HG03354 (cell line): Measurements from ENCODE around the gene GSS.

Source experiments
- ATAC-seq: cut with Tn5 transposase; IDR thresholded peaks from one replicate; pipeline ENCODE4 v1.9.1; 2021; ENCODE audit warnings: mild to moderate bottlenecking; ENCODE audit not compliant: unreplicated experiment, poor library complexity, severe bottlenecking

The GSS gene

GRCh38 chr20:34994509-34995131 lies 39.0 kb upstream of the GSS start:
- ATAC-seq = no peak

GRCh38 chr20:34993941-34994508 lies 38.4 kb upstream of the GSS start:
- no peak for ATAC-seq

DNA sequence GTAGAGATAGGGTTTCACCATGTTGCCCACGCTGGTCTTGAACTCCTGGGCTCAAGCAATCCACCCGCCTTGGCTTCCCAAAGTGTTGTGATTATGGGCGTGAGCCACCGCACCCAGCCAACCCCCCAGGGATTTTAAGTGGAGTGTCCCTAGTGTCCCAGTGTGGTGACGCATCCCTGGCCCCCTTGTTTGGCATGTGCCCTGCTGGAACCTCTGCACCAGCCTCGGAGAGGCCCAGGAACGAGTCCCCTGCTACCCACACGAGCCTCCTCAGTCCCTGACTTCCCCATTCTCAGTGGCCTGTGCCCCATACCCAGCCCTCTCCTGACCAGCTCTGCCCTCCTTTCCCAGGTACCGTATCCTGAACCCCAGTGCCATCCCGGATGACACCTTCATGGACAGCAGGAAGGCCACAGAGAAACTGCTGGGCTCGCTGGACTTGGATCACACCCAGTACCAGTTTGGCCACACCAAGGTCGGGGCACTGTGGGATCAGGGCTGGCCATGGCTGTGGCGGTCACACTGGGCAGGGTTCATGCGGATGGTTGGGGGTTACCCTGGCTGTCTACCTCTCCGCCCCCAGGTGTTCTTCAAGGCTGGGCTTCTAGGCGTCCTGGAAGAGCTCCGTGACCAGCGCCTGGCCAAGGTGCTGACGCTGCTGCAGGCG lies 37.3 kb upstream of the GSS start:
- no peak for ATAC-seq

DNA sequence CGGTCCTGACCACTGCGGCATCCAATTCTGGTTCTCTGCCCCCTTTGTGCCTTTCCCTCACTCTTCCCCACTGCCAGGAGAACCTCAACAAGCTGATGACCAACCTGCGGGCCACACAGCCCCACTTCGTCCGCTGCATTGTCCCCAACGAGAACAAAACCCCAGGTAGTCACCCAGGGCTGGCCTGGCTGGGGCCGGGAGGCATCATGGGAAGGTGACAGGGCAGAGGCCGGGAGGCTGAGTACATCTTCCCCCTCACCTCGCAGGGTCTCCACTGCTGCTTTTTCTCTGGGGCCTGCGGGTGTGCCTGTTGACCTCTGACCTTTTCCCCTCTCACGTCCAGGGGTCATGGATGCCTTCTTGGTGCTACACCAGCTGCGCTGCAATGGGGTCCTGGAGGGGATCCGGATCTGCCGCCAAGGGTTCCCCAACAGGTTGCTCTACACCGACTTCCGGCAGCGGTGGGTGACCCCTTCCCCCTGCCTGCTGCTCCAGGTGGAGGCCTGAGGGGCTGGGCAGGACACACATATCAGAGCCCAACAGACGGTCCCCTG lies 35.1 kb upstream of the GSS start:
- no peak for ATAC-seq

DNA sequence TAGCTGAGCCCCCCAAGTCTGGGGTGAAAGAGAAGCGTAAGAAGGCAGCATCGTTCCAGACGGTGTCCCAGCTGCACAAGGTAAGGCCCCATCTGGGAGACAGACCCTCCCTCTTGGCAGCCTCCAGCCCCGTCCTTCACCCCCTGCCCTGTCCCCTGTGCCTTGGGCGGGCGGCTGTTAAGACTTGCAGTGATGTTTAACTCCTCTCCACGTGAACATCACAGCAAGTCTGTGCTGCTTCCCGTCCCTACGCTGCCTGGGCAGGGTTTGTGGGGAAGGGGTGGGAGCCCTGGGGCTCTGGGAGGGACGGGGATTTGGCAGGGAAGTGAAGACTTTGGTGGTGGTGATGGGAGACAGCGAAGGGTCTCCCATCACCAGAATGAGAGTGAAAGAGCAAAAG lies 34.6 kb upstream of the GSS start:
- no peak for ATAC-seq

- no peak for ATAC-seq
These were observed 34.1 kb upstream of the GSS start for GRCh38 chr20:34989670-34990069.

DNA sequence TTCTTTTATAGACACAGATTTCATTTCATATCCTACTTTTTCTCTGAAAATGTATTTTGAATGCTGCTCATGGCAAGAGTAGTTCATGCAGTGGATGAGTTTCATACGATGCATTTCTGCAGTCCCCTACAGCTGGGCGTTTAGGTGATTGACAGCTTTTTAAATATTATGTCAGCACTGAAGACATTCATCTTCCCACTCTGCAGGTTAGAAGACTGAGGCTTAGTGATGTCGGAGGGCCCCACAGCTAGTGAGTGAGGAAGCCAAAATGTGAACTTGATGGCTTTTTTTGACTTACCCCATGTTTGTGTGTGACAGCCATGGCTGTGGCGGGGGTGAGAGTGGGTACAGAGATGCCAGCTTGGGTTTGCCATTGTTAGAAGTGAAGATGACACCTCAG lies 33.5 kb upstream of the GSS start:
- no peak for ATAC-seq

- ATAC-seq = no peak
These were observed 32.6 kb upstream of the GSS start for GRCh38 chr20:34988191-34988540.

DNA sequence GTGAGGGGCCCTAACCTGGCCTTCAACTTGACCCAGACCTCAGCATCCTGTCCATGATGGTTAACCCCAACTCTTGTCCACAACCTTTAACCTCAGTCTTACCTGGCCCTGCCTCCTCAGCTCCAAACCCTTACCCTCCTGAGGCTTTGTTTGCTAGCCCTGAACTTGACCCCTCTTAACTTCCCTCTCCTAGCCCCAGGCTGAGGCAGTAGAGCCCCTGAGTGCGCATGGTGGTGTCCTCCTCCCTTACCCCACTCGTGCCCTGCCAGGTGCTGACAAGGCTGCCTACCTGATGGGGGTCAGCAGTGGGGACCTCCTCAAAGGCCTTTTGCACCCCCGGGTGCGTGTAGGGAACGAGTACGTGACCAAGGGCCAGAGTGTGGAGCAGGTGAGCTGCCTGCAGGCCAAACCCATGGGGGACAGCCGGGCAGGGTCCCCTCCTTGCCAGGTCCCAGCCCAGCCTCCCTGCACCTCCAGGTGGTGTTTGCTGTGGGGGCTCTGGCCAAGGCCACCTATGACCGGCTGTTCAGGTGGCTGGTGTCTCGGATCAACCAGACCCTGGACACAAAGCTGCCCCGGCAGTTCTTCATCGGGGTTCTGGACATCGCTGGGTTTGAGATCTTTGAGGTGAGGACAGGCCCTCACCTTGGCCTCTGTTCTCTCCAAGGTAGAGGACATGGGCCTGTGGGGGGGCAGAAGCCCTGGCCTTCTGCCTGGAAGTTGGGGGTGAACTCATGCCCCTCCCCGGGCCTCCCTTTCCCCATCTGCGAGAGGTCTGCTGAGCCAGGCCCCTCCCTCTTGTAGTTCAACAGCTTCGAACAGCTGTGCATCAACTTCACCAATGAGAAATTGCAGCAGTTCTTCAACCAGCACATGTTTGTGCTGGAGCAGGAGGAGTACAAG lies 31.9 kb upstream of the GSS start:
- no peak for ATAC-seq

- ATAC-seq = no peak
These were observed 31.0 kb upstream of the GSS start for GRCh38 chr20:34986311-34987287.

GRCh38 chr20:34985461-34986310 lies 30.1 kb upstream of the GSS start:
- ATAC-seq = no peak

- ATAC-seq = no peak
These were observed 29.2 kb upstream of the GSS start for GRCh38 chr20:34984756-34985261.

DNA sequence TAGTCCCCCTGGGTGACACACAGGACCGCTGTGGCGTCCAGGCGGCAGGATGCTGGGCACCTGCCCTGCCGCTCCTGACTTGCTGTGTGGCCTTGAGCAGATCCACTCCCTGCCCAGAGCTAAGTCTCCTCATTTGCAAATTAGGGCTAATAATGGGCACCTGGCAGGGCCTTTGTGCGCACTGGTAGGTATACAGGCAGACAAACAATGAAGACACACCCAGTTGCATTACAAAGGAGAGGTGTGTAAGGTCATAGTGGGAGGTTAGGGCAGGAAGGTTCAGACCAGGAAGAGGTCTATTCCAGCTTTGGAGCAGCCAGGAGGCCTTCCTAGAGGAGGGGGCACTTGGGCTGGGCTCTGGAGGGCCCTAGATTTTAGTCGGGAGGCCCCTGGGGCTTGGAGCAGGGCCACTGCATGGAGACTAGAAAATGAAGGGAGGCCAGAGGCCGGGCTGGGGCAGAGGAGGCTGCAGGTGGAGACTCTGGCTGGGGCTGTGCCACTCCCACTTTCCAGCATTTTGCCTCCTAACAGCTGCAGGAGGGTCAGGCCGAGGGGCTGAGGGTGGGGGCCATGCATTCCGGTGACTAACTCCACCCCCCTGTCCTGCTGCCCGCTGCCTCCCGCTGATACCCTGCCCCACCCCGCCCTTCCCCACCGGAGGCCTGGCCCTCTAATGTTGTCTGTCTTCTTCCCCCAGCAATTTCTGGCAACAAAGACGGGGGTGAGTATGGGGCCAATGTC lies 28.6 kb upstream of the GSS start:
- ATAC-seq = no peak

- ATAC-seq = no peak
These were observed 27.6 kb upstream of the GSS start for GRCh38 chr20:34983089-34983820.

DNA sequence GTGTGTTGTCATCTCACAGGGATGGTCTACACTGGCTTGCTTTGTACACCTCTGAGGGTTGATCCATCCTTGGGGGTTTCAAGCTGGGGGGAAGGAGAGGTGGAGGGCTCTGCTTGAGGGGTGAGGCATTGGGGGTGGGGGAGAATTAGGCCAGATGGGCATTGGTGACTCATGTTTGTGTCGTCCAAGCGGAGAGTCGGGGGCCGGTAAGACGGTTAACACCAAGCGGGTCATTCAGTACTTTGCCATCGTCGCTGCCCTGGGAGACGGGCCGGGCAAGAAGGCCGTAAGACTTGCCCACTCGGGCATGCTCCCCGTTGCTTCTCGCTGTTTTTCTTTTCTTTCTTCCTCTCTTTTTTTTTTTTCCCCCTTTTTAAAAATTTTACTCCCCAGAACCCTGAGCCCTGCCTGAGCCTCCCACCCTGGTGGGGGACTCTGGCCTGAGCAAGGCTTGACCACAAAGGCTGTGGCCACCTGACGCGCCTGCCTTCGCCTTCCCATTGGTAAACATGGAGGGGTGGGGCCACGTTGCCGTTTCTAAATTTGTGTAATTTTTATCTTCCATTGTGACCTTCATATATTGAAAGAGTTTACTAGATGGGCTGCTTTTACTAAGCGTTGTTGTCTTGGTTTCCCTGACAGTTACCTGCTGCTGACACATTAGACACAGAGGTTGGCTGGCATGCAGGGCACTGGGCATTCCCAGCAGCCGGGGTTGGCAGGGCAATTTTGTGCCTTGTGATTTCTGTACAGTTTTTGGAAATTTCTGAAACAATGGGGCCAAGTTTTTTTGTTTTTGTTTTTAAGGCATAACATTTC lies 26.9 kb upstream of the GSS start:
- ATAC-seq = no peak
